Lower lobe of right lung (tissue), 2 donors: ENCODE data around the gene STAT3. TPM values are rescaled to one million over a fixed set of nuclear protein-coding genes. Genes with fewer than 3 reads are reported as not detected.

ENCODE experiments used
- ATAC-seq, 2 donors: fragments of 200-7000 bp; cut with Tn5 transposase; one replicate each; pipeline ENCODE4 v1.9.1; 2020 to 2022; ENCODE audit warnings: mild to moderate bottlenecking in 2 of 2, moderate library complexity in 2 of 2
- DNase-seq: peaks from one replicate; pipeline ENCODE4 v3.0.0-alpha.2; 2020
- H3K27ac ChIP-seq: fragments of 200-600 bp; one replicate; pipeline ENCODE4 v1.8.0; 2022
- H3K27me3 ChIP-seq: fragments of 200-600 bp; one replicate; pipeline ENCODE4 v1.8.0; 2022; ENCODE audit warnings: low read depth
- H3K36me3 ChIP-seq: fragments of 200-600 bp; one replicate; pipeline ENCODE4 v1.8.0; 2022; ENCODE audit warnings: mild to moderate bottlenecking
- H3K4me1 ChIP-seq: fragments of 200-600 bp; one replicate; pipeline ENCODE4 v1.8.0; 2022
- H3K4me3 ChIP-seq: fragments of 200-600 bp; one replicate; pipeline ENCODE4 v1.8.0; 2022; ENCODE audit warnings: mild to moderate bottlenecking
- H3K9me3 ChIP-seq: fragments of 200-600 bp; one replicate; pipeline ENCODE4 v1.8.0; 2022
- CTCF ChIP-seq: fragments of 200-600 bp; IDR thresholded peaks from one replicate; pipeline ENCODE4 v1.8.0; 2022; ENCODE audit warnings: antibody characterized with exemption, mild to moderate bottlenecking
- intact Hi-C: fragments of 100-400 bp; cut with DNase I; formaldehyde crosslinking; loops from one replicate; pipeline ENCODE4 v1.11.0; 2022
- total RNA-seq: library from RNA; stranded (reverse); fragmentation: NEBNext Ultra II Directional; extraction: Animal tissue kit (Norgen Biotek cat#: 25700); gene quantifications from one replicate; pipeline ENCODE4 v1.2.1, GENCODE V29; 2021
- donor health status: DM: no; HTN: yes; CAD: no; lungs with severe emphysema.

The STAT3 gene
- total RNA-seq, 1 donor from 2014 or later: 278 TPM

GRCh38 chr17:42281571-42282096, 106.6 kb downstream of the STAT3 start:
- Histone ChIP-seq H3K4me3 (no peak overlapping the region), H3K27ac (no peak overlapping the region), H3K9me3 (no peaks in the 10 kb centered on the region), H3K27me3 (no peaks in the 10 kb centered on the region), H3K36me3 (no peaks in the 10 kb centered on the region), H3K4me1 (peaks cover 26% of the 10 kb centered on the region)
- intact Hi-C loops: no loop called here
- ATAC-seq (no peak), DNase-seq (no peak)
- TF ChIP-seq CTCF: no peak

- H3K9me3 ChIP-seq: no peaks in the 10 kb centered on the region
- ATAC-seq (no peak), DNase-seq (no peak)
- H3K27ac ChIP-seq: no peak overlapping the region
- peaks cover 19% of the 10 kb centered on the region for H3K4me1 ChIP-seq
- H3K36me3 ChIP-seq: no peaks in the 10 kb centered on the region
- no peak for TF ChIP-seq CTCF
- H3K4me3 ChIP-seq: no peak overlapping the region
- intact Hi-C loops: no loop called here
- H3K27me3 ChIP-seq: no peaks in the 10 kb centered on the region
Measured at GRCh38 chr17:42279776-42280630, 108.2 kb downstream of the STAT3 start.

- H3K4me3 ChIP-seq: peak overlapping the region; percentile 85
Measured at GRCh38 chr17:42277342-42277712, 110.9 kb downstream of the STAT3 start.

GRCh38 chr17:42276609-42277341, 111.5 kb downstream of the STAT3 start:
- H3K4me1 ChIP-seq: peaks cover 42% of the 10 kb centered on the region
- H3K4me3 ChIP-seq: peak overlapping the region; percentile 85
- peak overlapping the region; percentile 90 for H3K27ac ChIP-seq
- peak; percentile 58 to 65 for ATAC-seq
- intact Hi-C loops: no loop called here
- H3K9me3 ChIP-seq: no peaks in the 10 kb centered on the region
- H3K36me3 ChIP-seq: no peaks in the 10 kb centered on the region
- no peaks in the 10 kb centered on the region for H3K27me3 ChIP-seq
- peak; percentile 69 for DNase-seq
- TF ChIP-seq CTCF: no peak

More at GRCh38 chr17:42277342-42277712, 110.9 kb downstream of the STAT3 start:
- no peaks in the 10 kb centered on the region for H3K36me3 ChIP-seq
- H3K27ac ChIP-seq: peak overlapping the region; percentile 90
- intact Hi-C loops: no loop called here
- DNase-seq (no peak), ATAC-seq (no peak)
- peaks cover 36% of the 10 kb centered on the region for H3K4me1 ChIP-seq
- H3K9me3 ChIP-seq: no peaks in the 10 kb centered on the region
- H3K27me3 ChIP-seq: no peaks in the 10 kb centered on the region
- TF ChIP-seq CTCF: no peak

GRCh38 chr17:42276359-42276608, 112.0 kb downstream of the STAT3 start, which contains the start of gene STAT5B:
STAT5B (minus strand) TSS chr17:42276391; CDS start chr17:42232127, 44,264 bp downstream.
- Histone ChIP-seq H3K27me3 (no peaks in the 10 kb centered on the region), H3K27ac (peak within 1 kb of the TSS; percentile 90), H3K9me3 (no peaks in the 10 kb centered on the region), H3K4me3 (peak within 1 kb of the TSS; percentile 85), H3K4me1 (peaks cover 45% of the 10 kb centered on the region), H3K36me3 (no peaks in the 10 kb centered on the region)
- DNase-seq (peak; percentile 84), ATAC-seq (peak; percentile 92 to 94)
- intact Hi-C loops: no loop called here
- TF ChIP-seq CTCF: no peak
